Measurements from ENCODE around the gene CFAP300.

CFAP300 gene
- total RNA-seq, result 0 reads per million in 2 donors

DNA sequence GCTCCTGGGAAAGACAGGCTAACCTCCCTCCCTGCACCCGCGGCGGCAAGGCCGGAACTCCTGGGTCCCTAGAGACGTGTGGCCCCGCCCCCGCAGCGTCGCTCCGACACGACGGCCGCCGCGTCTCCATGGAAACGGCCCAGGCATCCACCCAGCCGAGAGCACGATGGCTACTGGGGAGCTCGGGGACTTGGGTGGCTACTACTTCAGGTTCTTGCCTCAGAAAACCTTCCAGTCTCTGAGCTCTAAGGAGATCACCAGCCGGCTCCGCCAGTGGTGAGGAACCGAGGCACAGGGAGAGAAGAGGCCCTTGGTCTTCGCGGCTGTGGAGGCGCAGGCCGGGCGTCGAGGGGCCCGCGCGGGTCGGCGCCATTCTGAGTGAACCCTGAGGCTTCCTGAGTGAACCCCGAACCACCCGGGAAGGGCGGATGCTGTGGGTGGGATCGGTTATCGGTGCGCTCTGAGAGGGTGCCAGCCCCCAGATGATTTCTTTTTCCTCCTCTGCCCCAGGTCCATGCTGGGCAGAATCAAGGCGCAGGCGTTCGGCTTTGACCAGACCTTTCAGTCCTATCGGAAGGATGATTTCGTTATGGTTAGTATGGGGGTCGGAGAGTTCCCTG, at the start of gene CFAP300:
CFAP300 (plus strand) TSS at position 133 of the 620 bp plus-strand sequence; CDS start at position 167, 34 bp downstream.
- peak; percentile 6 for DNase-seq

DNA sequence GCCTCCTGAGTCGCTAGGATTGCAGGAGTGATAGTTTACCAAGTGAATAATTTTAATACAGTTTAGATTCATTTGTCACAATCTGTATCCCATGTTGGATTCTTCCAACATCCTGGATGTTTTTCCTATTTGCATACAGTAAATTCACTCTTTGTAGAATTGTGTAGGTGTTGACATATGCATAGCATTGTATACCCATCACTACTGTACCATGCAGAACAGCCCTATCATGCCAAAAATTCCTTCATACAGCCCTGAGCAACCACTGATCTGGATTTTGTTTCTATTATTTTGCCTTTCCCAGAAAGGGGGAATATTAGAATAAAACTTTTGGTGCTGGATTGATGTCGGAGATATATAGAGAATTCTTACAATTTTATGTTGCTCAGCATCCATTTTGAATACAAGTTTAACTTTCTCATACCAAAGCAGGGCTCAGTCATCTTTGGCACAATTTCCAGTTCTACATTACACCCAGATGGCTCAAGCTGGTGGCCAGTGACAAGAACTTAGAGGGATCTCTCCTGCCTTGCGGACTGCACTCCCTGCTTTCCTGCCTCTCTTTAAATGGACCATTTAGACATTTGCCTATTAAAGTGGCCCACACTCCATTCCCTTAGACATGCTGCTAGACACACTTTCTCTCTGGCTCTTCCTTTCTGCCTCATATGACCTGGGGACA, 45.4 kb upstream of the CFAP300 start:
- no peak for DNase-seq

DNA sequence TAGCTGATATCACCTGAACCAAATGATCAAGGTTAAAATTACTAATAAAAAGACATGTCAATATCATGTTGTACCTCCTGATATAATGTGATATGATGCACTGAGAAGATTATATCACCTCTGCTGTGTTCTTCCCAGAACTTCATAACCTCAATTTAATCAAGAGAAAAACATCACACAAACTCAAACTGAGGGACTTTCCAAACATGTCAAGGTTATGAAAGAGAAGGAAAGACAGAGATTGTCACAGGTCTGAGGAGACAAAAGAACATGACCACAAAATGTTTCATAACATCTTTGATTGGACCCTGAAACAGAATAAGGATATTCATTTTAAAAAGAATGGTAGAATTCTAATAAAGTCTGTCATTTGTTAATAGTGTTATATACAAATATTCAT, 43.0 kb upstream of the CFAP300 start:
- DNase-seq, result no peak

DNA sequence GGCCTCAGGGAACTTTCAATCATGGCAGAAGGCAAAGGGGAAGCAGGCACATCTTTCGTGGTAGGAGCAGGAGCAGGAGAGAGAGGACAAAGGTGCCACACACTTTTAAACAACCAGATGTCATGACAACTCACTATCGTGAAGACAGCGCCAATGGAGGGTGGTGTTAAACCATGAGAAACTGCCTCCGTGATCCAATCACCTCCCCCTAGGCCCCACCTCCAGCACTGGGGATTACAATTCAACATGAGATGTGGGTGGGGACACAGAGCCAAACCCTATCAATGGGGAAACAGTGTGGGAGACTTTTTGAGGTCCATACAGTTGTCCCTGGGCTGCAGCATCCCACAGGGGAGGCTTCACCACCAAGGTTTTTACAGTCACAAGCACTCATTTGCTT, 41.9 kb upstream of the CFAP300 start:
- DNase-seq, result no peak

DNA sequence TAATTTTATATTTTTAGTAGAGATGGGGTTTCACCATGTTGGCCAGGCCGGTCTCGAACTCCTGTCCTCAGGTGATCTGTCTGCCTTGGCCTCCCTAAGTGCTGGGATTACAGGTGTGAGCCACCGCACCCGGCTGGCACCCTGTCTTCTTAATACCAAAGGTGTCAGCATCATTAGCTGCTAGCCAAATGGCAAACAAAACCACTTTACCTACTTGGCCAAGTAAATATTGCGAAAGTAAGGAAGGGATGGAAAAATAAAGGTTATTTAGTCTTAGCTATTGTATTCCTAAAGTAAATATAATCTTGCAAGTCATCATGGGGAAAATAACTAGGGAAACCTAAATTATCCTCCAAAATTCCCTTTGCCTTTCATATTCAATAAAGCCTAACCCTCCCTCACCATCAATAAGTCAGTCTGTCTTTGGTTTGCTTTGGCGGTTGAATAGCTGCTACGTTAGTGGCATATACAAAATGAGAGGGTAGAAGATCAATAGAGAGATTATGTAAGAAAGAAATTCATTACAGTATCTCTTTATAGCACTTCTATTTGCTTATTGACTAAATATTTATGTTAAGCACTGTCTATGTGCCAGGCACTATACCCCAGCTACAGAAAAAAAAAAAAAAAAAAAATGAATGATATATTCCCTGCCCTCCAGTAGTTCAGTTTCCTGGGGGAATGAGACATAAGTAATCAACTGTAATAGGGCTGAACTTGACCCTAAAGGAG, 40.2 kb upstream of the CFAP300 start:
- DNase-seq, result no peak

DNA sequence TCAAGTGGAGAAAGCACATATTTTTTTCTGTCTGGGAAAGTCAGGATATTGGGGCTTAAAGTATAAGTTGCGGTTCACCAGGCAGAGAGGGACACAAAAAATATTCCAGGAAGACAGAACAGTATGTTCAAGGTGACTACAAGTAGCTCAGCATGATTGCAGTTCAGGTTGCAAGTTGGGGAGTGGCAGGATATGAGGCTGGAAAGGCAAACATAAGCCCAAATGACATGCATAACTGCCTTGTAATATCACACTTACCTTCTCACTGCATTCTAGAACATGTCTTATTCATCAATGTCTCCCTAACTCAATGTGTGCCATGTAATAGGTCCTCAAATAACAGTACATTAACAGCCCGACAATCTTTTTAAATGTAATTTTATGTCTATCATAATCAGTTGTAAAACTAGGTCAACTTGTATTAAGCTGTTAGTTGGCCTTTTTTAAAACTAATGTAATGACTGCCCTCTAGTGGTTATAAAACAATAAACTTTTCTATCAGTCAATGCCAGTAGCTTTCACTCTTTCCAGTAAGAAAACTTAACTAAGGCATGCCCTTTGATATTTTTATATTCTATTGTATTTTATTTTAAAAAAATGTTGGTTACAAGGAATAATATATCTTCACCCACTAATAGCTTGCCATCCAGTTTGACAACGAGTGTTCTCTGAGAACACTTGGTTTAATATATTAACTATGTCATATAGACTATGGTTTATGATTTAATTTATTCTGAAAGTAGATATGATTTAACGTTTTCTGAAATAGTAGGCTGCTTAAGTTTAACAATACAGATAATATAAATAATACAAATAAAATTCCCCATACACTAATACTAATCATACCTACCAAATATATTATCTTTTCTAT, 39.4 kb upstream of the CFAP300 start:
- no peak for DNase-seq

DNA sequence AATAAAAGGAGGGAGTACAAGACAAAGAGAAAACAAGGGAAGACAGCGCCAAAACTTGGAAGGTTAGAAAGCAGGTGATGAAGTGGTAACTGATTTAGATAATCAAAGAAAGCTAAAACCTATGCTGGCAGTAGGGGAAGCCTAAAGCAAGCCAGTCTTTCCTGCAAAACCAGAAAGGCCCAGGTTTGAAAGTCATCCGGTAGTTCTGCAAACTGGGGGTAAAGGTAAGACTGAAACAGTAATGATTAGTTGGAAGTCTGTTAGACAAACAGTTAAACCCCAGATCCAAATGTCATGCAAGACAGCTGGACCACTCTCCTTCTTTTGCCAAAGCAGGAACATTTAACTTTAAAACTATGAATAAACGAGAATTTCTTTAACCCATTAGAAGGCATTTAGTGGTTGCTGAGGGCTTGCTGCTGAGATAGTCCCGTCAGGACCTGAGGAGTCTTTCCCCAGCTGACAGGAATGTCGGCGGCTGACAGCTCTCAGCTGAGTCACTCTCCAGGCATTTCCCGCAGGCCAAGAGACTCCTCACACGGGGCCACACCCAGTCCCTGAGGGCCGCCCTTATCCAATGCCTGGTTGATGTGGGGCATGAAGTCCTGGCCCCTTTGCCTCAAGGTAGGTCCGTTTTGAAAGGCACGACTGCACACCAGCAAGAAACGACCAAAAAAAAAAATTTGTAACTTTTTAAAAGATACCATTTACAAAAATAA, 36.3 kb upstream of the CFAP300 start:
- DNase-seq, result no peak

DNA sequence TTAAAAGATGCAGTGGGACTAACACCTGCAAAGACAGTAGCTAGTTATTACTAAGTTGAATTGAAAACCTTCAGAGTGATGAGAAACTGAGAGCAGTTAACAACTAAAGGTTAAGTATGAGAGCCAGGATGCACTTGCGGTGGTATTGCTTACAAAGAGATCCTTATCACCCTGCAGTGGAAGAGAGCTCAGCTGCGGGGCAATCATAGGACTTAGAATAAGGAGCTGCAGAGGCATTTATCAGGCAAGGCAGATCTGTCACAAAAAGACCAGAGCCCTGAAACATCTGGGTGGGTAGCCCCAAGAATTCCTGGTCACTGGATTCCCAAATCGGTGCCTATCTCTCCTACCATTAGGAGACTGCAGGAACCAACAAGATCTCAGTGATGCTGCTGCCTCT, 34.3 kb upstream of the CFAP300 start:
- DNase-seq, result no peak

DNA sequence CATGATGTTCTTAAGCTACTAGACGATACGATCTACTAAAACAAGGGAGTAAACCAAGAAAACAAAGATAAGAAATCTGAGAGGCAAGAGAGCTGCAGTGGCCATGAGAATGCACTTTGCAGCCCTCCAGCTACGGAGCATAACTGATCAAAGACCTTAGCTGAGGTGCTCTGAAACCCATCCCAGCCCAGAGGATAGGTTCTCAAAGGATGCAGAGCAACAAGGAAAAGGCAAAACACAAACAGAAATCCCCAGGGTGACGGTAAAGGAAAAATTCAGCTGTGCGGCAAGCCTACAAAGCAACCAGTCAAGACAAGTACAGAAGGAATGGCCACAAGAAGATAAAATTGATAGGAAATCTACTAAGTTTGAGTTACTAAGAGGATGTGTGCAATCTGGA, 32.5 kb upstream of the CFAP300 start:
- DNase-seq, result no peak

DNA sequence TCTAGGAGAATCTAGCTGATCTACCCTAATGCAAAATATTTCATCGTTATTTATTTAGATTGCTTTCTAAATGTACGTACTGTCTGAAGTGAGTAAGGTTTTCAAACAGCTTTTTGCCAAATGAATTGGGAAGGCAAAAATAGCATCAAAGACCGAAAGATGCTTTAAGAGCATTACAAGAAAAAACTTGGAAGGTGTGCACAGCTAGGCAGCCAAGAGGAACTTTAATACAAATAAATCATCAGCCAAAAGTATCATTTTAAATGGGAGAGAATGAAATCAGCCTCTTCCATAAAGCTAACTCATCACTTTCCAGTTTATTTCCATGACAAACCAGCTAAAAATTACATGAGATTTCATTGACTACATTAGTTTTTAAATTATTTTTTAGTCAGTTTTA, 30.2 kb upstream of the CFAP300 start:
- no peak for DNase-seq

DNA sequence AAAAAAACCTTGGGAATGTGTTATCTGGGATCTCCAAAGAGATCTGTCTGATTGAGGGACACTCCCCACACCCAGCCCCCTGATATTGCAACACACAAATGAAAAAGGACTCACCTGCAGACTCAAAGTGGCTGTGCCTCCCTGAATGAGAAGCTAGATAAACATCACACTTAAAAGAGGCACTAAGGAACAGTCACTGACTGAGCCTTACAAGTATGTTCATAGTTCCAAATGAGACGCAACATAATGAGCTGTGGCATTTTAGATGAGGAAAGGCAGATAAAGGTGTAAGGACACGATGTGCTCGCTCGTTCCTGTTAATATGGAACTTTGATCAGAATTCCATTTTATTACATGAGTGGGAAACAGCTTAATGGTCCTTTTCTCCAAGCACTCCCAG, 21.0 kb upstream of the CFAP300 start:
- no peak for DNase-seq

DNA sequence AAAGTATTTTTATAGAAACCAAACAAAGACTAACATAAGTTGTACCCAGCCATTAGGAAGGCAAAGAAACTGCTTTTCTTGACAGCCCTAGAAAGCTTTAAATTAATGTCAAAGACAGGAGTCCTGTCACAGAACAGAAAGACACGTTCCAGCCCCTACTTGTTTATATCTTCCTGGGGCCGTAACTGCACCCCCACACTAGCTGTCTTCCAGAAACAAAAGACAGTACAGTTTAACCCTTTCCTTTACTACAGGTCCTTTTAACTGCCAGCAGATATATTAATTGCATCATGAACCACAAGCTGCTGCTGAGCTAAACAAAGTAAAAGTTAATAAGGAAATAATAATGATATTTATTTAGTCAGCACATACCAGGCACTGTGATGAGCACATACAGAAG, 20.3 kb upstream of the CFAP300 start:
- no peak for DNase-seq

DNA sequence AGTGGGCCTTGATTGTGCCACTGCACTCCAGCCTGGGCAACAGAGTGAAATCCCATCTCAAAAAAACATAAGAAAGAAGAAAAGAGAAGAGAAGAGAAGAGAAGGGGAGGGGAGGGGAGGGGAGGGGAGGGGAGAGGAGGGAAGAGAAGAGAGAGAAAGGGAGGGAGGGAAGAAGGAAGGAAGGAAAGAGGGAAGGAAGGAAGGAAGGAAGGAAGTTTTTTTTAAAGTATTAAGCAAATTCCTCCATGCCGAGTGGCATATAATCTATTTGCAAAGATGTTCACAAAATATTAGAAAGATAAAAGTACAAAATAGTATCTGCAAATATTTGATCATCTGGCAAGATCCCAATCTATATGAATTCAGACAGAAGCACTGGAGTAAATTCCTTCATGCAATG, 10.5 kb upstream of the CFAP300 start:
- DNase-seq, result no peak

DNA sequence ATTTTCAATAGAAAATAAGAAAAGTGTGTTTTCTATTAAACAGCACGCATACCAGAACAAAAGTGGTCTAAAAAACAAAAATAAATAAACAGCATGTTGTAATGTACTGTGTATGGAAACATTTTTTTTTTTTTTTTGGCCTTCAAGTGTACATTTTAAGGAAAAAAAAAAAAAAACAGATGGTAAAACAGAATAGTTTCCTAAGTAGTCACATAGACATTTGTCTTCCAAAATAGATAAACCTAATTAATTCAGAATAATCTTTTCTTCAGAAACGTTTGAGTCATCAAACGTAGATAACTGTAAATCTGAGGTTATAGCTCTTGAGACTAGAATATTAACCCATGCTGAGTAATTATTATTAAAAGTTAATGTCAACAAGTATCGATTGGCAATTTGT, 396 bp upstream of the CFAP300 start:
- DNase-seq, result no peak

DNA sequence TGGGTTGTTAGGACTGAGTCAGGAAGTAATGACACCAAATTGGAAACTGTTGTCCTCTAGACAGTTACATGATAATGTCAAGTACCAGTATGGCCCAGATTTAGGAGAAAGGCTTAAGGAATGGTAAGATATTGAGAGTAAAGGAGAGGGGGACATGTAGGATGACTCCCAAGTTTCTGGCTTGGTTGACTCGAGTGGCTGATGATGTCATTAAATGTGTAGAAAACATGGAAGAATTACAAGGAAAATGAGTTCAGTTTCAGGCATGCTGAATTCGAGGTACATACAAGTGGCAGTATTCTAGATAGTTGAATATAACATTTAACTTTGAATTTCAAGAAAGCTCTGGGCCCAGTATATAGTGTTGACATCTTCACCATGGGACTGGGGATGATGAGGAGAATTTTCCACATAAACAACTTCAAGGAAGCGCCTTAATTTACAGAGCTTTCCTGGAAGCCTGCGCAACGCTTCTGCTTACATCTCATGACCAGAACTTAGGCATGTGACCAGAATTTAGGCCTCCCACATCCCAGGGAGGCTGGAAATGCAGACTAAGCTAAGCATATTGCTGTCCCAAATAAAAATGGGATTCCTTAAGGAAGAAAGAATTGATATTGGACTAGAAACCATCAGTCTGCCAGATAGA, 3.8 kb downstream of the CFAP300 start:
- DNase-seq, result no peak

DNA sequence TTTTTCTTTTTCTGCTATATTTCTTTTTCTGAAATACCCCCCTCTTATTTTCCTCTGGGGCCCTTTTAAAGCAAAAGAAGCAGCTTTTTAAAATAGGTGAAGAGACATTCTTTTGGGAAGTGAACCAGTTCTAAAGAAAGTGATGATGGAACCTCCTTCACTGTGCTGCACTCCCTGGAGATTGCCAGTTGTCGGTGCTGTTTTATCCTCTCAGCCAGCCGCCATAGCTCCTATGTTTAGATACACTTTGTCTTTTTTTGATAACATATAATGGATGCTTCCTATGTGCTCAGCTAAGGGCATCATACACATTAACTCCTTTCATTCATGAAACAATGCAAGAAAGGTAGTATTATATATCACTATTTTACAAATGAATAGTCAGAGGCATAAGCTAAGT, 14.0 kb downstream of the CFAP300 start:
- no peak for DNase-seq

DNA sequence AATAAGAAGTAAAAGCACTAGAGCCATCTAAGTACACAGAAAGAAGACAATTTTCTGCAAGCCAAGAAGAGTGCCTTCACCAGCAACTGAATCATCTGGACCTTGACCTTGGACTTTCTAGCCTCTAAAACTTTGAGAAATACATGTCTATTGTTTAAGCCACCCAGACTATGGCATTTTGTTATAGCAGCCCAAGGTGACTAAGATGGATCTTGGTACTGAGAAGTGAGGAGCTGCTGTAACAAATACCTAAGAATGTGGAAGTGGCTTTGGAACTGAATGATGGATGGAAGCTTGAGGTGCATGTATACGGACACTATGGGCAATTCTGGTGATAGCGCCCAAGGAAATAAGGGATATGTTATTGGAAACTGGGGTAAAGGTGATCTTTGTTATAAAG, 14.9 kb downstream of the CFAP300 start:
- DNase-seq, result no peak

DNA sequence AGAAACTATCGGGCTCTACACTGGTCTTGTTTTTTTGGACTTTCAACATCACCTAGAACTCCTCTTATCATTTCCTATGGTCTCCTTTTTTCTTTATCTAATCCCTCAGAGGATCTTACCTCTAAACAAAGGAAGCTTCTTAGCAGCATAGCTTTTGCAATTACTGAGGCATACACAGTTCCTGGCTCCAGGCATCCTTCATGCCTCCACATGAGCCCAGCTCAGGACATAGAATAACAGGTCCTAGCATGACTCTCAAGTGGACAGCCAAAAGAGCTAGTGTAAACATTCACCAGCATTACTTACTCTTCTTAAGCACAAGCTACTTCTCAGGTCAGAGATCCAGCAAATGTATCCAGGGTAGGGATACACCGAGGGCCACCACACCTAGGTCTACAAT, 17.1 kb downstream of the CFAP300 start:
- no peak for DNase-seq

DNA sequence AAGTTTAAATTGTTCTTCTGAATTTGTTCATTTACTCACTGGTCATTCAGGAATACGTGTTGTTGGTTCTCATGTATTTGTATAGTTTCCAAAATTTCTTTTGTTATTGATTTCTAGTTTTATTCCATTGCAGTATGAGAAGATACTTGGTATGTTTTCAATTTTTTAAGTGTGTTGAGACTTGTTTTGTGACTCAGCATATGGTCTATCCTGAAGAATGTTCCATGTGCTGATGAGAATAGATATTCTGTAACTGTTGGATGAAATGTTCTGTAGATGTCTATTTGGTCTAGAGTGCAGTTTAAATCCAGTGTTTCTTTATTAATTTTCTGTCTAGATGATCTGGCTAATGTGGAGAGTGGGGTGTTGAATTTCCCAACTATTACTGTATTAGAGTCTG, 23.5 kb downstream of the CFAP300 start:
- DNase-seq, result no peak

DNA sequence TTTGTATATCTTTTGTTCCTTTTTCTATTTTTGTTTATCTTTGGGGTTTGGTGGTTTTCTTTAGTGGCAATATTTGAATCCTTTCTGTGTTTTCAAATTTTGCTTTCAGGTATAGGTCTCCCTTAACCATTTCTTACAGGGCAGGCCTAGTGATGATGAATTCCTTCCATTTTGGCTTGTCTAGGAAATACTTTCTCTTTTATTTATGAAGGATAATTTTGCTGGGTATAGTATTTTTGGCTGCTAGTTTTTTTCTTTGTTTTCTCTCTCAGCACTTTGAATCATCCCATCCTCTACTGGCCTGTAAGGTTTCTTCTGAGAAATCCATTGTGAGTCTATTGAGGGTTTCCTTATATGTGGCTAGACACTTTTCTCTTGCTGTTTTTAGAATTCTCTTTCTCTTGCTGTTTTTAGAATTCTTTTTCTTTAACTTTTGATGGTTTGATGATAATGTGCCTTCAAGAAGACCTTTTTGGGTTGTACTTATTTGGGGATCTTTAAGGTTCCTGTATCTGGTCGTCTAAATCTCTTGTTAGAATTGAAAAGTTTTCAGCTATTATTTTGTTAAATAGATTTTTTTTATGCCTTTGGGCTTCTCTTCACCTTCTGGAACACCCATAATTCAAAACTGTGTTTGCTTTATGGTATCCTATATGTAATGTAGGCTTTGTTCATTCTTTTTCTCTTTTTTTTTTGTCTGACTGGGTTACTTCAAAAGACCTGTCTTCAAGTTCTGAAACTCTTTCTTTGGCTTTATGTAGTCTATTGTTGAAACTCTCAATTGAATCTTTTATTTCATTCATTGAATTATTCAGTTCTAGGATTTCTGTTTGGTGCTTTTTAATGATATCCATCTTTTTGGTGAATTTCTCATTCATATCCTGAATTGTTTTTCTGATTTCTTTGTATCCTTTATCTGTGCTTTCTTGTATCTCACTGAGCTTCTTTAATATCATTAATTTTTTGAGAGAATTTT, 24.5 kb downstream of the CFAP300 start:
- no peak for DNase-seq

DNA sequence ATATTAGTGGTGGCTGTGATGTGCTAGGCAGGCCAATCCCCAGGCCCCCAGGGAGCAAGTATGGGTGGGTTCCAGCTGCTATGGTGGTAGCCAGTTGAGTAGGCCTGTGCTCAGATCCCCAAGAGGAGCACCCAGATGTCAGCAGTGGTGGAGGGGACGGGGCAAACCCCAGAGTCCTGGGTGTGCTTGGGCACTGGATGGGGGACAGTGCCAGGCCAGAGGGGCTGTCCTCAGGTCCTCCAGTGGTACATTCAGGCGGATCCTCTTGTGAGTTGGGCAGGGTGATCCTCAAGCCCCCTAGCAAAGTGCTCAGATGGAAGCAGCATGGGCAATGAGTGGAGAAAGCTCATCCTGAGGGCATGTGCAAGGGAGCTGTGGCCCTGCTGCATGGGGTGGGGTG, 26.0 kb downstream of the CFAP300 start:
- no peak for DNase-seq

All from T-helper 9 cell (primary cell).